IMR-90 (cell line): Measurements from ENCODE around the gene ZNF776. TPM values are rescaled to one million over a fixed set of nuclear protein-coding genes. Genes with fewer than 3 reads are reported as not detected.

Experiments
- ATAC-seq: fragments of 200-7000 bp; cut with Tn5 transposase; 2 replicates; pipeline ENCODE4 v1.9.1; 2020; ENCODE audit warnings: low read depth, mild to moderate bottlenecking, moderate library complexity
- BruUV-seq: library from RNA; stranded (reverse); fragments of 400-500 nt; replicated peaks from 2 replicates; lab custom pipeline; 2021; lab: Mats Ljungman, UMichigan
- CTCF ChIA-PET: fragments of 300-600 bp; formaldehyde crosslinking; extraction: SDS; loops from one replicate; lab custom pipeline; 2021; ENCODE audit warnings: antibody characterized with exemption; lab: Yijun Ruan, JAX
- POLR2A ChIA-PET: fragments of 300-600 bp; sonication (Branson Sonifier 250); formaldehyde crosslinking; loops from one replicate; lab custom pipeline; 2022; ENCODE audit warnings: antibody characterized with exemption; ENCODE audit not compliant: unreplicated experiment; lab: Charles Lee
- DNase-seq: peaks from one replicate; pipeline ENCODE4 v3.0.0; 2013
- H2AFZ ChIP-seq: replicated peaks from 2 replicates; pipeline ENCODE3; 2013; ENCODE audit warnings: low read length, mild to moderate bottlenecking; ENCODE audit not compliant: poor library complexity
- H2AK5ac ChIP-seq: 2 replicates; pipeline ENCODE4 v1.6.1; 2013; ENCODE audit warnings: low read depth, low read length, inconsistent platforms
- H2AK9ac ChIP-seq: replicated peaks from 2 replicates; pipeline ENCODE3; 2013; ENCODE audit warnings: mild to moderate bottlenecking, low read depth, low read length, moderate library complexity; ENCODE audit not compliant: poor library complexity
- H2BK120ac ChIP-seq: 2 replicates; pipeline ENCODE4 v1.6.1; 2013; ENCODE audit warnings: low read depth, low read length, inconsistent platforms
- H2BK15ac ChIP-seq: 3 replicates; pipeline ENCODE4 v1.6.1; 2013; ENCODE audit warnings: low read depth, low read length, inconsistent platforms
- H2BK20ac ChIP-seq: 2 replicates; pipeline ENCODE4 v1.6.1; 2013; ENCODE audit warnings: low read depth, mild to moderate bottlenecking, inconsistent platforms, low read length, moderate library complexity
- H2BK5ac ChIP-seq: 2 replicates; pipeline ENCODE4 v1.6.1; 2013; ENCODE audit warnings: mild to moderate bottlenecking, low read depth, low read length, inconsistent platforms; ENCODE audit not compliant: poor library complexity, severe bottlenecking
- H3K14ac ChIP-seq: replicated peaks from 2 replicates; pipeline ENCODE4 v1.6.1; 2013; ENCODE audit warnings: low read depth, low read length, inconsistent platforms
- H3K18ac ChIP-seq: 2 replicates; pipeline ENCODE4 v1.6.1; 2013; ENCODE audit warnings: low read depth, low read length, control low read depth
- H3K23ac ChIP-seq: 2 replicates; pipeline ENCODE4 v1.6.1; 2013; ENCODE audit warnings: low read depth, low read length, inconsistent platforms
- H3K27ac ChIP-seq: 2 replicates; pipeline ENCODE4 v1.5.1; 2013; ENCODE audit warnings: mild to moderate bottlenecking, control low read depth, low read length; ENCODE audit not compliant: insufficient read depth
- H3K27me3 ChIP-seq: 2 replicates; pipeline ENCODE4 v1.6.1; 2013; ENCODE audit warnings: low read length; ENCODE audit not compliant: control insufficient read depth, insufficient read depth
- H3K36me3 ChIP-seq: 2 replicates; pipeline ENCODE4 v1.6.1; 2013; ENCODE audit warnings: low read length, mixed read lengths; ENCODE audit not compliant: control insufficient read depth, insufficient read depth
- H3K4ac ChIP-seq: 2 replicates; pipeline ENCODE4 v1.6.1; 2013; ENCODE audit warnings: low read depth, low read length, inconsistent platforms
- H3K4me1 ChIP-seq: 2 replicates; pipeline ENCODE4 v1.6.1; 2013; ENCODE audit warnings: low read length, mixed read lengths; ENCODE audit not compliant: control insufficient read depth, insufficient read depth
- H3K4me2 ChIP-seq: 2 replicates; pipeline ENCODE4 v1.6.1; 2013; ENCODE audit warnings: low read depth, mild to moderate bottlenecking, control low read depth, low read length, moderate library complexity
- H3K4me3 ChIP-seq: 2 replicates; pipeline ENCODE4 v1.5.1; 2013; ENCODE audit warnings: low read depth, mild to moderate bottlenecking, control low read depth, low read length, moderate library complexity; ENCODE audit not compliant: insufficient read depth
- H3K56ac ChIP-seq: 2 replicates; pipeline ENCODE4 v1.6.1; 2013; ENCODE audit warnings: low read length, inconsistent platforms; ENCODE audit not compliant: insufficient read depth; ENCODE audit errors: extremely low read depth
- H3K79me1 ChIP-seq, 2 experiments: 2 replicates each; pipeline ENCODE4 v1.6.1; 2013; ENCODE audit warnings: low read length in 2 of 2, inconsistent platforms in 1 of 2, low read depth in 1 of 2
- H3K9ac ChIP-seq: 2 replicates; pipeline ENCODE4 v1.6.1; 2013; ENCODE audit warnings: low read depth, low read length, control low read depth
- H3K9me1 ChIP-seq: 2 replicates; pipeline ENCODE4 v1.6.1; 2013; ENCODE audit warnings: low read length, inconsistent platforms; ENCODE audit not compliant: insufficient read depth
- H3K9me3 ChIP-seq: 2 replicates; pipeline ENCODE4 v1.6.1; 2013; ENCODE audit warnings: low read length; ENCODE audit not compliant: control insufficient read depth, insufficient read depth
- H4K20me1 ChIP-seq: 2 replicates; pipeline ENCODE4 v1.6.1; 2013; ENCODE audit warnings: low read length, inconsistent platforms; ENCODE audit not compliant: insufficient read depth
- H4K5ac ChIP-seq: 2 replicates; pipeline ENCODE4 v1.6.1; 2013; ENCODE audit warnings: mild to moderate bottlenecking, low read depth, low read length, control low read depth
- H4K8ac ChIP-seq, 2 experiments: 2 replicates each; pipeline ENCODE4 v1.6.1; 2013; ENCODE audit warnings: low read depth in 2 of 2, low read length in 2 of 2, control low read depth in 1 of 2, inconsistent platforms in 1 of 2
- H4K91ac ChIP-seq: 2 replicates; pipeline ENCODE4 v1.6.1; 2013; ENCODE audit warnings: low read depth, low read length, inconsistent platforms; ENCODE audit not compliant: insufficient read depth
- MAFK ChIP-seq: IDR thresholded peaks from 2 replicates; pipeline ENCODE4 v1.6.1; 2012; ENCODE audit warnings: low read depth, low read length, improper control_type of control experiment
- WGBS, 2 experiments: methylation state at CpG; one replicate each; pipeline versions ENCODE4 v1.1.5 to v1.1.7; 2013; ENCODE audit warnings: missing lambda C conversion rate in 2 of 2; ENCODE audit not compliant: insufficient read length in 1 of 2; ENCODE audit errors: extremely low coverage in 2 of 2; 5-methylcytosine and 5-hydroxymethylcytosine counted together
- dilution Hi-C: fragments of 300-500 bp; cut with HindIII; formaldehyde crosslinking; loops from one replicate; pipeline ENCODE4 v1.14.3; 2018; ENCODE audit warnings: low sequenced_read_pairs; ENCODE audit not compliant: unreplicated experiment
- in situ Hi-C: fragments of 300-500 bp; cut with MboI; formaldehyde crosslinking; loops from 3 replicates; pipeline ENCODE4 v1.14.3; 2019; ENCODE audit warnings: low sequenced_read_pairs, inconsistent platforms, mixed read lengths
- intact Hi-C: fragments of 100-400 bp; cut with micrococcal nuclease; formaldehyde crosslinking; loops from 2 replicates; pipeline ENCODE4 v1.10.0; 2022
- polyA plus RNA-seq, 3 experiments: library from polyadenylated mRNA; depleted of rRNA; stranded (reverse); fragments of >200 nt; gene quantifications; 2 replicates each; pipeline ENCODE4 v1.2.3, GENCODE V29; 2012; ENCODE audit warnings: low replicate concordance in 1 of 3
- total RNA-seq: library from RNA; depleted of rRNA; stranded (reverse); fragments of >200 nt; gene quantifications from 2 replicates; pipeline ENCODE4 v1.2.3, GENCODE V29; 2012

ZNF776 gene
- total and polyA plus RNA-seq, 2 of the 4 experiments (the other 2 are of a cell fraction), result 4.3 to 14.3 TPM

- Histone ChIP-seq H4K20me1 (no peaks in the 10 kb centered on the region), H3K27me3 (no peaks in the 10 kb centered on the region), H4K8ac (peak overlapping the region; percentile 20 to 48; a peak in 2 of 4 replicates), H2BK120ac (no peak overlapping the region), H3K4ac (peak overlapping the region; percentile 92), H3K36me3 (peaks cover 4% of the 10 kb centered on the region), H3K4me3 (peak overlapping the region; percentile 59), H3K9me1 (no peaks in the 10 kb centered on the region; the same call in 1 of the 2 replicates), H2BK15ac (no peak overlapping the region), H3K79me1 (peaks cover 21 to 37% of the 10 kb centered on the region in 2 experiments), H4K5ac (no peak overlapping the region; the same call in 1 of the 2 replicates), H3K9me3 (no peaks in the 10 kb centered on the region), H2AK5ac (no peak overlapping the region), H3K27ac (peak overlapping the region; percentile 88), H3K9ac (peak overlapping the region; percentile 95), H2AFZ (peak overlapping the region; percentile 93), H3K18ac (no peak overlapping the region), H3K4me1 (peaks cover 6% of the 10 kb centered on the region), H2BK20ac (no peak overlapping the region), H3K14ac (no peak overlapping the region), H4K91ac (no peak overlapping the region), H3K23ac (no peak overlapping the region), H3K4me2 (peak overlapping the region; percentile 91), H3K56ac (peak overlapping the region; percentile 95; the same call in 1 of the 2 replicates), H2AK9ac (no peak overlapping the region), H2BK5ac (peak overlapping the region; percentile 14)
- intact Hi-C loops (no loop called here), dilution Hi-C loops (no loop called here), in situ Hi-C loops (no loop called here)
- ChIA-PET CTCF (no interaction called here), POLR2A (interaction anchor here (1.2 kb wide), 1 partner anchor 16 kb away, joined by 4 read pairs; no protein-coding TSS in a partner anchor)
- 0% methylated on average over 1 of the region's 6 CpGs; no CpG with 5 or more reads in 1 of the 2 experiments for WGBS, 2 experiments
- no peak for DNase-seq
- no TSS peak for BruUV-seq
- peak; percentile 61; the same call in 1 of the 2 replicates for ATAC-seq
- no peak for TF ChIP-seq MAFK
Observed at GRCh38 chr19:57803265-57803593, 56.6 kb downstream of the ZNF776 start.
